Osteoblast (primary cell): ENCODE data around the gene TPM3. TPM values are rescaled to one million over a fixed set of nuclear protein-coding genes. Genes with fewer than 3 reads are reported as not detected.
A peak's percentile ranks its signal among the peaks of the same experiment; 100 is the strongest.
"Not testable (repeated sequence)": the region's sequence is repeated elsewhere in the genome, so short reads cannot be mapped to it uniquely, and the experiment has no call there.

Experiments
- DNase-seq: peaks from one replicate; pipeline ENCODE4 v3.0.0; 2011; ENCODE audit warnings: low spot score, mixed read lengths; ENCODE audit not compliant: insufficient read length; ENCODE audit errors: missing footprints
- H2AFZ ChIP-seq: 2 replicates; pipeline ENCODE4 v1.6.0; 2011; ENCODE audit warnings: mild to moderate bottlenecking, low read length
- H3K27ac ChIP-seq: 2 replicates; pipeline ENCODE4 v1.5.1; 2011; ENCODE audit warnings: mild to moderate bottlenecking, low read depth, low read length, moderate library complexity
- H3K27me3 ChIP-seq: 2 replicates; pipeline ENCODE4 v1.6.0; 2012; ENCODE audit warnings: mild to moderate bottlenecking, control low read depth, inconsistent platforms, low read length, moderate library complexity; ENCODE audit not compliant: insufficient read depth
- H3K36me3 ChIP-seq: 2 replicates; pipeline ENCODE4 v1.5.1; 2011; ENCODE audit warnings: mild to moderate bottlenecking, low read length, control low read depth, moderate library complexity; ENCODE audit not compliant: insufficient read depth
- H3K4me1 ChIP-seq: 2 replicates; pipeline ENCODE4 v1.5.1; 2011; ENCODE audit warnings: mild to moderate bottlenecking, low read length, control low read depth, moderate library complexity; ENCODE audit not compliant: insufficient read depth
- H3K4me2 ChIP-seq: 2 replicates; pipeline ENCODE4 v1.6.0; 2011; ENCODE audit warnings: mild to moderate bottlenecking, low read length; ENCODE audit not compliant: insufficient read depth
- H3K4me3 ChIP-seq: fragments of 200-600 bp; sonication (generic); 3 replicates; pipeline ENCODE4 v1.5.1; 2012; ENCODE audit warnings: mild to moderate bottlenecking, low read length, inconsistent platforms; ENCODE audit not compliant: insufficient read depth
- H3K79me2 ChIP-seq: 2 replicates; pipeline ENCODE4 v1.6.0; 2012; ENCODE audit warnings: mild to moderate bottlenecking, low read length, control low read depth, inconsistent platforms; ENCODE audit not compliant: insufficient read depth
- H3K9me3 ChIP-seq: 2 replicates; pipeline ENCODE4 v1.5.1; 2011; ENCODE audit warnings: low read depth, low read length, control low read depth
- H4K20me1 ChIP-seq: 2 replicates; pipeline ENCODE4 v1.6.0; 2012; ENCODE audit warnings: mild to moderate bottlenecking, low read length, control low read depth; ENCODE audit not compliant: insufficient read depth
- total RNA-seq: library from RNA; depleted of rRNA; stranded (reverse); fragments of >200 nt; gene quantifications from 2 replicates; pipeline ENCODE4 v1.2.3, GENCODE V29; 2012
- TF ChIP-seq, protein P1 (sequence below): IDR thresholded peaks from 2 replicates; pipeline ENCODE4 v1.5.1; 2011; ENCODE audit warnings: mild to moderate bottlenecking, low read depth, low read length, moderate library complexity; ENCODE audit errors: extremely low read depth

TPM3 gene
- total RNA-seq, 1 donor, result 299 TPM

DNA sequence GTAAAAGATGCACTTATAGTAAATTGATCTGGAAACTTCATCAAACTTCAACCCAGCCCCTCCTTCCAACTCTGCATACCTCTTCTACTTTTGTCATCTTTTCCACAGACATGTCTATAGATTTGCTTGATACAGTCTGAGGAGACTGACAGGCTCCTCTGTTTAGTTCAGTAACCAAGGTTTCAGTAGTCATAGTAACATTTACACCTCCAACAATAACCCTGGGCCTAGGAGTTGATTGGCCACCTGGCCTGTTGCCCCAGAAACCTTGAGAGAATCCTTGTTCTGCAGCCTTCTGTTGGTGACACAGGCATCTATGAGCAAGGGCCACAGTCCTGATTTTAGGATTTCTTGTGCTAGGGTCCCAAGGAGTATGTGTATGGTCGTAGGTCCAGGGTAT is 14.3 kb upstream of the TPM3 start, which contains the start of gene CFAP141:
Gene CFAP141, minus strand, starts transcription at position 138 of the 400 bp plus-strand sequence. Its CDS starts 26 bp downstream, at position 112.
- Histone ChIP-seq H4K20me1 (no peaks in the 10 kb centered on the region), H2AFZ (no peak within 1 kb of the TSS), H3K4me3 (no peak within 1 kb of the TSS), H3K27me3 (no peaks in the 10 kb centered on the region), H3K4me1 (no peaks in the 10 kb centered on the region), H3K4me2 (no peak within 1 kb of the TSS), H3K36me3 (peaks cover 47% of the 10 kb centered on the region), H3K9me3 (no peaks in the 10 kb centered on the region), H3K79me2 (no peaks in the 10 kb centered on the region), H3K27ac (no peak within 1 kb of the TSS)
- TF ChIP-seq, protein P1, sequence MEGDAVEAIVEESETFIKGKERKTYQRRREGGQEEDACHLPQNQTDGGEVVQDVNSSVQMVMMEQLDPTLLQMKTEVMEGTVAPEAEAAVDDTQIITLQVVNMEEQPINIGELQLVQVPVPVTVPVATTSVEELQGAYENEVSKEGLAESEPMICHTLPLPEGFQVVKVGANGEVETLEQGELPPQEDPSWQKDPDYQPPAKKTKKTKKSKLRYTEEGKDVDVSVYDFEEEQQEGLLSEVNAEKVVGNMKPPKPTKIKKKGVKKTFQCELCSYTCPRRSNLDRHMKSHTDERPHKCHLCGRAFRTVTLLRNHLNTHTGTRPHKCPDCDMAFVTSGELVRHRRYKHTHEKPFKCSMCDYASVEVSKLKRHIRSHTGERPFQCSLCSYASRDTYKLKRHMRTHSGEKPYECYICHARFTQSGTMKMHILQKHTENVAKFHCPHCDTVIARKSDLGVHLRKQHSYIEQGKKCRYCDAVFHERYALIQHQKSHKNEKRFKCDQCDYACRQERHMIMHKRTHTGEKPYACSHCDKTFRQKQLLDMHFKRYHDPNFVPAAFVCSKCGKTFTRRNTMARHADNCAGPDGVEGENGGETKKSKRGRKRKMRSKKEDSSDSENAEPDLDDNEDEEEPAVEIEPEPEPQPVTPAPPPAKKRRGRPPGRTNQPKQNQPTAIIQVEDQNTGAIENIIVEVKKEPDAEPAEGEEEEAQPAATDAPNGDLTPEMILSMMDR, result no peak
- peak; percentile 62 for DNase-seq

DNA sequence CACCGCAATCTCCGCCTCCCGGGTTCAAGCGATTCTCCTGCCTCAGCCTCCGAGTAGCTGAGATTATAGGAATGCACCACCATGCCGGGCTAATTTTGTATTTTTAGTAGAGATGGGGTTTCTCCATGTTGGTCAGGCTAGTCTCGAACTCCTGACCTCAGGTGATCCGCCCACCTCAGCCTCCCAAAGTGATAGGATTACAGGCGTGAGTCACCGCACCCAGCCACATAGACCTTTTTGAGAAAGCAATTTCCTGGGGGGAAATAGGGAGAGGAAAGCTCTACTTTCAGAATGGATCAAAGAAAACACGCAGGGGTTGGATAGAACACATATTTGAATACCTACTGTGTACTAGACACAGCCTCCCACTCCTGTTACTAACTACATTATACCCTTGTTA is 13.9 kb upstream of the TPM3 start:
- H2AFZ ChIP-seq, H3K4me3 ChIP-seq, DNase-seq, H4K20me1 ChIP-seq, H3K9me3 ChIP-seq, H3K4me2 ChIP-seq, H3K27me3 ChIP-seq, H3K79me2 ChIP-seq, H3K27ac ChIP-seq, H3K4me1 ChIP-seq: not testable (repeated sequence)
- peaks cover 43% of the 10 kb centered on the region for H3K36me3 ChIP-seq

DNA sequence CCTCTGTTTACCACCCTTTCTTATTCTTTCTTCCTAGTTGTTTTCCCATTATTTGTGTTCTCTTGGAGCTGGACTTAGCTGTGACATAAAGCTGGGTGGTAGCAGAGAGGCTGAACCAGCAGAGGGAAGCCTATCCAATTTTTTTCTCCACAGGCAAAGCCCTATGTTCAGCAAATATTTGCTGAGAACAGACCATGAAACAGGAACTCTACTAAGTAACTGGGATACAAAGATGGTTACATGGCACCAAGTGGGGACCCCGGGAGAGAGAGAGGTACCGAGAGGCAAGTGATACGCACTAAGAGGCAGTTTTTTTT is 7.6 kb upstream of the TPM3 start:
- peaks cover 9% of the 10 kb centered on the region for H3K27me3 ChIP-seq
- no peaks in the 10 kb centered on the region for H3K9me3 ChIP-seq
- no peaks in the 10 kb centered on the region for H3K79me2 ChIP-seq
- H3K4me1 ChIP-seq, result peaks cover 4% of the 10 kb centered on the region
- no peak overlapping the region for H3K27ac ChIP-seq
- H3K36me3 ChIP-seq, result no peaks in the 10 kb centered on the region
- peak overlapping the region; percentile 72 for H3K4me2 ChIP-seq
- TF ChIP-seq, protein P1, result no peak
- DNase-seq, result peak; percentile 61
- H4K20me1 ChIP-seq, result no peaks in the 10 kb centered on the region
- H3K4me3 ChIP-seq, result peak overlapping the region; percentile 35
- peak overlapping the region; percentile 84 for H2AFZ ChIP-seq

DNA sequence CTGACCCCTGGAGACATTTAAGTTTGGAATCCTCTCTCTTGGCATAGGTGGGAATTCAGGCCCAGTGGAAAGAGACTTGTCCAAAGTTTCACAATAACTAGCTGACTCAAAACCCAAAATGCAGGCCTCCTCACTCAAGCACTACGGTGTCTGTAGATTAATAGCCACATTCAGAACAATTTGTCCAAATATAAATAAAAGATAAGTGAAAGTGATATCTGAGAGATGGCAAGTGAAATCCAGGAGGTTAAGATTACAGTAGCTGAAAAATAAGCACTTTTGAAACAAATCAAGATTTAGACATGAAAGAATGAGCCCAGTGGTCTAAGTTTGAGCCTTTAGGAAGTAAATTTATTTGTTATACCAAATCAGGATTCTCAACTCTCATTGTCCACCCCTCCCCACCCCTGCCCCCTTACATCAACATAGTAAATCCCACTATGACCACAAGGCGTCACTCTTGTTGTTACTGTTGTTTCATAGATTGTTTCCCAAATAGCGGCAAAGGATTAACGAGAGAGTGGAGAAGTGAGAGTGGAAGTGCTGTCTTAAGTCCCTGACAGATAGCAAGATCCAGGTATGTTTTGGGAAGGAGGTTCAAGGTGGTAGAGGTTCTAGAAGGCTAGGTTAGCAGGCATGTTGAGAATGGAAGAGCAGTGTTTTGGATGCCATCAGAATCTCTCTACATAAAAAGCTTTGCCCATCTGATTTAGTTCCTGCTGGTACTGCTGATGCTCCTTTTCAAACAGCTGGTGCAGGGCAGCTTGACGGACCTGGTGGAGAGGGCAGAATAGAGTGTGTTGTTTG is 7.1 kb upstream of the TPM3 start:
- Histone ChIP-seq H3K27me3 (peaks cover 13% of the 10 kb centered on the region), H2AFZ (peak overlapping the region; percentile 84), H3K4me3 (peak overlapping the region; percentile 35), H4K20me1 (no peaks in the 10 kb centered on the region), H3K36me3 (no peaks in the 10 kb centered on the region), H3K4me1 (peaks cover 4% of the 10 kb centered on the region), H3K9me3 (no peaks in the 10 kb centered on the region), H3K79me2 (no peaks in the 10 kb centered on the region), H3K27ac (no peak overlapping the region), H3K4me2 (peak overlapping the region; percentile 72)
- TF ChIP-seq, protein P1, result peak; percentile 59
- peak; percentile 90 for DNase-seq
